ENCODE measurements around the gene IRF8. TPM values are rescaled to one million over a fixed set of nuclear protein-coding genes. Genes with fewer than 3 reads are reported as not detected.

IRF8 gene
- total RNA-seq, 1 donor from 2014 or later, result 0.59 TPM

DNA sequence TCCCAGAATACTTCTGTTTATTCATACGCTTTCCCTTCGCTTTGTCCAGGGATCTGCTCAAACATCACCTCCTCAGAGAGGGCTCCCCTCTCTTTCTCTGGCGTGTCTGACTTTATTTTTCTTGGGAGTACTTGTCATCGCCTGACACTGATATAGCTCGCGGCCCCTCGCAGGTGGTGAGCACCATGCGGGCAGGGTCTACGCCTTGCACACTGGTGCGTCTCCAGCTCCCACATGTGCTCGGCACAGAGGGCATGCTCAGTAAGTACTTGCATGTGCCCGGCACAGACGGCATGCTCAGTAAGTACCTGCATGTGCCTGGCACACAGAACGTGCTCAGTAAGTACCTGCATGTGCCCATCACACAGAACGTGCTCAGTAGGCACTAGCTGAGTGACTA is 57.5 kb downstream of the IRF8 start:
- Histone ChIP-seq H3K27ac (ENCODE audit: low read depth, low read length) (no peak overlapping the region), H3K4me1 (ENCODE audit: insufficient read depth, low read length) (no peaks in the 10 kb centered on the region), H3K27me3 (ENCODE audit: insufficient read depth, low read length) (peaks cover 18% of the 10 kb centered on the region), H3K4me2 (ENCODE audit: low read length) (no peak overlapping the region), H2AFZ (ENCODE audit: low read depth, low read length) (no peak overlapping the region), H3K9me3 (ENCODE audit: insufficient read depth, low read depth, low read length) (no peaks in the 10 kb centered on the region), H4K20me1 (ENCODE audit: insufficient read depth, low read length) (no peaks in the 10 kb centered on the region), H3K4me3 (ENCODE audit: insufficient read depth, low read depth, low read length) (no peak overlapping the region), H3K9ac (ENCODE audit: low read length) (no peak overlapping the region), H3K36me3 (ENCODE audit: insufficient read depth, low read length) (no peaks in the 10 kb centered on the region), H3K79me2 (ENCODE audit: insufficient read depth, low read length) (no peaks in the 10 kb centered on the region)
- H3K27me3 Mint-ChIP-seq (ENCODE audit: low read depth, unreplicated experiment), result peaks cover 48% of the 10 kb centered on the region
- H3K36me3 Mint-ChIP-seq (ENCODE audit: low read depth, unreplicated experiment), result no peaks in the 10 kb centered on the region
- no peaks in the 10 kb centered on the region for H3K4me1 Mint-ChIP-seq (ENCODE audit: low read depth, unreplicated experiment)
- DNase-seq (ENCODE audit: low read depth), result no peak
- no peak overlapping the region for H3K27ac Mint-ChIP-seq (ENCODE audit: unreplicated experiment)
- no peak overlapping the region for H3K4me3 Mint-ChIP-seq (ENCODE audit: unreplicated experiment)
- TF ChIP-seq, protein P1, sequence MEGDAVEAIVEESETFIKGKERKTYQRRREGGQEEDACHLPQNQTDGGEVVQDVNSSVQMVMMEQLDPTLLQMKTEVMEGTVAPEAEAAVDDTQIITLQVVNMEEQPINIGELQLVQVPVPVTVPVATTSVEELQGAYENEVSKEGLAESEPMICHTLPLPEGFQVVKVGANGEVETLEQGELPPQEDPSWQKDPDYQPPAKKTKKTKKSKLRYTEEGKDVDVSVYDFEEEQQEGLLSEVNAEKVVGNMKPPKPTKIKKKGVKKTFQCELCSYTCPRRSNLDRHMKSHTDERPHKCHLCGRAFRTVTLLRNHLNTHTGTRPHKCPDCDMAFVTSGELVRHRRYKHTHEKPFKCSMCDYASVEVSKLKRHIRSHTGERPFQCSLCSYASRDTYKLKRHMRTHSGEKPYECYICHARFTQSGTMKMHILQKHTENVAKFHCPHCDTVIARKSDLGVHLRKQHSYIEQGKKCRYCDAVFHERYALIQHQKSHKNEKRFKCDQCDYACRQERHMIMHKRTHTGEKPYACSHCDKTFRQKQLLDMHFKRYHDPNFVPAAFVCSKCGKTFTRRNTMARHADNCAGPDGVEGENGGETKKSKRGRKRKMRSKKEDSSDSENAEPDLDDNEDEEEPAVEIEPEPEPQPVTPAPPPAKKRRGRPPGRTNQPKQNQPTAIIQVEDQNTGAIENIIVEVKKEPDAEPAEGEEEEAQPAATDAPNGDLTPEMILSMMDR (IDR thresholded peaks at IDR 0.05; ENCODE audit: insufficient read depth, low read depth, low read length), result no peak
- no peak for TF ChIP-seq EZH2 (IDR thresholded peaks at IDR 0.05; ENCODE audit: insufficient read depth, low read length)
- H3K9me3 Mint-ChIP-seq (ENCODE audit: unreplicated experiment), result peaks cover 5% of the 10 kb centered on the region
- no peak for FAIRE-seq

DNA sequence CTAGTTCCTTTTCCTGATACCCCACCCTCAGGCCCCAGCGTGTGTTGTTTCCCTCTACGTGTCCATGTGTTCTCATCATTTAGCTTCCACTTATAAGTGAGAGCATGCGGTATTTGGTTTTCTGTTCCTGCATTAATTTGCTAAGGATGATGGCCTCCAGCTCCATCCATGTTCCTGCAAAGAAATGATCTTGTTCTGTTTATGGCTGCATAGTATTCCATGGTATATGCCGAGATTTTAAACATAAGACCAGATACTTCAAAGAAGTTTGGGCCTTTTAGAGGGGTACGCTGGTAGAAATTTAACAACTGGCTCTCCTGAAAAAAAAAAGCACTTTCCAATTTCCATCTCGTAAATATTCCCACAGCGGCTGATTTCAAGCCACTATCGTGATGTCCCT is 59.8 kb downstream of the IRF8 start:
- TF ChIP-seq EZH2 (IDR thresholded peaks at IDR 0.05; ENCODE audit: insufficient read depth, low read length), result no peak
- TF ChIP-seq, protein P1 (IDR thresholded peaks at IDR 0.05; ENCODE audit: insufficient read depth, low read depth, low read length), result no peak
- Histone ChIP-seq H3K27ac (ENCODE audit: low read depth, low read length) (no peak overlapping the region), H3K4me3 (ENCODE audit: insufficient read depth, low read depth, low read length) (no peak overlapping the region), H4K20me1 (ENCODE audit: insufficient read depth, low read length) (no peaks in the 10 kb centered on the region), H2AFZ (ENCODE audit: low read depth, low read length) (no peak overlapping the region), H3K36me3 (ENCODE audit: insufficient read depth, low read length) (no peaks in the 10 kb centered on the region), H3K79me2 (ENCODE audit: insufficient read depth, low read length) (no peaks in the 10 kb centered on the region), H3K4me2 (ENCODE audit: low read length) (no peak overlapping the region), H3K9ac (ENCODE audit: low read length) (no peak overlapping the region), H3K27me3 (ENCODE audit: insufficient read depth, low read length) (peaks cover 21% of the 10 kb centered on the region), H3K9me3 (ENCODE audit: insufficient read depth, low read depth, low read length) (no peaks in the 10 kb centered on the region), H3K4me1 (ENCODE audit: insufficient read depth, low read length) (no peaks in the 10 kb centered on the region)
- H3K27ac Mint-ChIP-seq (ENCODE audit: unreplicated experiment), result no peak overlapping the region
- H3K9me3 Mint-ChIP-seq (ENCODE audit: unreplicated experiment), result peaks cover 6% of the 10 kb centered on the region
- no peaks in the 10 kb centered on the region for H3K4me1 Mint-ChIP-seq (ENCODE audit: low read depth, unreplicated experiment)
- no peak for DNase-seq (ENCODE audit: low read depth)
- no peak for FAIRE-seq
- H3K36me3 Mint-ChIP-seq (ENCODE audit: low read depth, unreplicated experiment), result no peaks in the 10 kb centered on the region
- no peak overlapping the region for H3K4me3 Mint-ChIP-seq (ENCODE audit: unreplicated experiment)
- peaks cover 37% of the 10 kb centered on the region for H3K27me3 Mint-ChIP-seq (ENCODE audit: low read depth, unreplicated experiment)

DNA sequence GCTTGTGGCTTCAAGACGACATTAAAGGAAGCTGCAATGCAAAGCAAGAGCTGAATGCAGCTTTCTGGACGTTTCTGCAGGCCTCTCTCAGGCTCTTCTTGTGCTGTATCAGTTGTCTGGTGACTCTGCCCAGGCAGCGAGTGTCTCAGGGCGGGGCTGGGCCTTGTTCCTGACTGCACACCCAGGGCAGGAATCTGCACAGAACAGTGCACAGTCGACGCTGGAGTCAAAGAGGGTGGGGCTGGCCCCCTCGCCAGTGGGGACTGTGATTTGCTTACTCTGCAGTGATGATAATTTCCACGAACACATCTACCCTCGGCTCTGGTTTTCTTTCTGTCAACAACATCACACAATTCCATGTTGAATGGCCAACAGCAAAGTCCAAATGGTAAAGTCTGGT is 60.7 kb downstream of the IRF8 start:
- Histone ChIP-seq H3K9ac (ENCODE audit: low read length) (no peak overlapping the region), H3K4me3 (ENCODE audit: insufficient read depth, low read depth, low read length) (no peak overlapping the region), H3K27me3 (ENCODE audit: insufficient read depth, low read length) (peaks cover 23% of the 10 kb centered on the region), H3K79me2 (ENCODE audit: insufficient read depth, low read length) (no peaks in the 10 kb centered on the region), H4K20me1 (ENCODE audit: insufficient read depth, low read length) (no peaks in the 10 kb centered on the region), H3K4me2 (ENCODE audit: low read length) (no peak overlapping the region), H3K36me3 (ENCODE audit: insufficient read depth, low read length) (no peaks in the 10 kb centered on the region), H2AFZ (ENCODE audit: low read depth, low read length) (no peak overlapping the region), H3K4me1 (ENCODE audit: insufficient read depth, low read length) (no peaks in the 10 kb centered on the region), H3K27ac (ENCODE audit: low read depth, low read length) (no peak overlapping the region), H3K9me3 (ENCODE audit: insufficient read depth, low read depth, low read length) (no peaks in the 10 kb centered on the region)
- TF ChIP-seq, protein P1 (IDR thresholded peaks at IDR 0.05; ENCODE audit: insufficient read depth, low read depth, low read length), result no peak
- TF ChIP-seq EZH2 (IDR thresholded peaks at IDR 0.05; ENCODE audit: insufficient read depth, low read length), result no peak
- no peak for FAIRE-seq
- Mint-ChIP-seq H3K4me1 (ENCODE audit: low read depth, unreplicated experiment) (no peaks in the 10 kb centered on the region), H3K4me3 (ENCODE audit: unreplicated experiment) (no peak overlapping the region), H3K27ac (ENCODE audit: unreplicated experiment) (no peak overlapping the region), H3K36me3 (ENCODE audit: low read depth, unreplicated experiment) (no peaks in the 10 kb centered on the region), H3K27me3 (ENCODE audit: low read depth, unreplicated experiment) (peaks cover 45% of the 10 kb centered on the region), H3K9me3 (ENCODE audit: unreplicated experiment) (peaks cover 6% of the 10 kb centered on the region)
- no peak for DNase-seq (ENCODE audit: low read depth)

All from astrocyte (in vitro differentiated cells and primary cell).